ENCODE results near the gene RAB40AL.
"Not testable (repeated sequence)": the region's sequence is repeated elsewhere in the genome, so short reads cannot be mapped to it uniquely, and the experiment has no call there.

Gene RAB40AL, protein sequence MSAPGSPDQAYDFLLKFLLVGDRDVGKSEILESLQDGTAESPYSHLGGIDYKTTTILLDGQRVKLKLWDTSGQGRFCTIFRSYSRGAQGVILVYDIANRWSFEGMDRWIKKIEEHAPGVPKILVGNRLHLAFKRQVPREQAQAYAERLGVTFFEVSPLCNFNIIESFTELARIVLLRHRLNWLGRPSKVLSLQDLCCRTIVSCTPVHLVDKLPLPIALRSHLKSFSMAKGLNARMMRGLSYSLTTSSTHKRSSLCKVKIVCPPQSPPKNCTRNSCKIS

DNA sequence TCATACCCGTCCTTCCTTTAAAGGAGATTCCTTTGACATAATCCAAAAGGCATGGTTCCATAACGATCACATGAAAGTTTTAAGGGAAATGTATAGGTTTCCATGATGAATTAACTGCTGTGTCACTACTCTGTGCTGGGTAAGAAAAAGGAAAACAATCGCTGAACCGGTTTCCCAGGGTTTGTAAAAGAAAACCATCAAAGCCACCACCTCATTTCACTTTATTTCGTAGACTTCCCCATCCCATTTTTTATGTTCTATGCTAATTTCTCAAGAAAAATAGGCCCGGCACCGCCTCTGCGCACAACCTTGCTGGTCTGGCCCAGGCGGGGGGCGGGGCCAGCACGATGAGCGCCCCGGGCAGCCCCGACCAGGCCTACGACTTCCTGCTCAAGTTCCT is at the start of gene RAB40AL:
RAB40AL (plus strand) TSS at position 301 of the 400 bp plus-strand sequence; CDS start at position 348, 47 bp downstream.
- DNase-seq, result not testable (repeated sequence)

DNA sequence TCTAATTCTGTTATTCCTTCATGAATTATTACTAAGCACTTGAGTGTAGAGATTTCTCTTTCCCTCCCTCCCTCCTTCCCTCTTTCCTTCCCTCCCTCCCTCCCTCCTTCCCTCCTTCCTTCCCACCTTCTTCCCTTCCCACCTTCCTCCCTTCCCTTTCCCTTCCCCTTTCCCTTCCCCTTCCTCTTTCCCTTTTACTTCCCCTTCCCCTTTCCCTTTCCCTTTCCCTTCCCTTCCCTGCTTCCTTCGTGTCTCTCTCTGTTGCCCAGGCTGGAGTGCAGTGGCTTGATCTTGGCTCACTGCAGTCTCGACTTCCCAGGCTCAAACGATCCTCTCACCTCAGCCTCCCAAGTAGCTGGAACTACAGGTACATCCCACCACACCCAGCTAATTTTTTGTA is 49.4 kb upstream of the RAB40AL start:
- no peak for DNase-seq

DNA sequence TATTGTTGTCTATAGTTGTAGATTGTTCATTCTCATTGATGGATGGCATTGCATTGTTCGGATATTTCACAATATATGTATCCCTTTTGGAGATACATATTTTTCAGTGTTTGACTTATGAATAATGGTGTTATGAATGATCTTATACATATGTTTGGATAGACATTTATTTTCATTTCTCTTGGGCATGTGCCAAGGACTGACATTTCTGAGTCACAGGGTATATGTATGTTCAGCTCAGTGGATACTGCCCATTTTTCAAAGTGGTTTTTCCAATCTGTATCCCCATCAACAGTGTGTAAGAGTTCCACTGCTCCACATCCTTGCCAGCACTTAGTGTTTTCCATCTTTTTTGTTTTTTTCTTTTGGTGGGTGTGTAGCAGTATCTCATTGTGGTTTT is 45.0 kb upstream of the RAB40AL start:
- no peak for DNase-seq

DNA sequence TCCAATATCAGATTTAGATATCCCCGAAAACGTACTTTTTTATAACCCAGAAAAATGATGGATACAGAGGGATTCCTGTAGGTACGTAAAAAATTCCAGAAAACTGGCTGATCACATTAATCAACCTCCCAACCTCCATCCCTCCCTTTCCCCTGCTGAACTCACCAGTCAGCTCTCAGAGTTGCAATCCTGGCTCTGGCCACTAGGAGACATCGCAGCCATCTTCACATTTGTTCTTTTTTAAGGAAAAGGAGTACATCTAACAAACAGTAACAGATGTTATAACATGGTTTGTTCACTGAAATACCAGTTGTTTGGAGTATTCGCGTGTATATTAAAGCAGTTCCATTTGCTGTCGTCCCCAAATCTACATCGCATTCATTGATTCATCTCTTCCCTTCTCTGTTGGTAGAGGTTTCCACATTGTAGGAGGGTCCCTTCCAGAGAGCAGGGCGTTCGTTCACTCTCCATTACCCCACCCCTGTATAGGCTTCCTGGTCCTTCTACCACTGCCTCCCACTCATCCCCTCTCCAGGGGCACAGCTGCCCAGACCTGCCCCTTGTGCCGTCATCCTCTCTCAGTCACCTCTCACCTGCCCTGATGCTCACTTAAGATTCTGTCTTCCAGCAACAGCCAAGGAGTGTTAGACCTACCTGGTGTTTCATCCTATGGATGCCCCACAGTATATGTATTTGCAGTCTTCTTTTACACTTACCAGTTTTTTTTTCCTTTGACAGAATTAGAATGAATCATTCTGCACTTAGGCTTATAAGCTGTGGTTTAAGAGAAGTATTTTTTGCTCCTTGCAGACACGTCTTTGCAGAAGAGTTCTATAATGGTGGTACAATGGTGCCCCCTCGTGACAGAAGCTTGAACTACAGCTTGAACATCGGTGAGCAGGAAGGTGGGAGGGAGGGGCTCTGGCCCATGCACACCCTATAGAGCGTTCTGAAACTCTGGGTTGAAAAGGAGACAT is 36.8 kb upstream of the RAB40AL start:
- DNase-seq, result peak; percentile 81

DNA sequence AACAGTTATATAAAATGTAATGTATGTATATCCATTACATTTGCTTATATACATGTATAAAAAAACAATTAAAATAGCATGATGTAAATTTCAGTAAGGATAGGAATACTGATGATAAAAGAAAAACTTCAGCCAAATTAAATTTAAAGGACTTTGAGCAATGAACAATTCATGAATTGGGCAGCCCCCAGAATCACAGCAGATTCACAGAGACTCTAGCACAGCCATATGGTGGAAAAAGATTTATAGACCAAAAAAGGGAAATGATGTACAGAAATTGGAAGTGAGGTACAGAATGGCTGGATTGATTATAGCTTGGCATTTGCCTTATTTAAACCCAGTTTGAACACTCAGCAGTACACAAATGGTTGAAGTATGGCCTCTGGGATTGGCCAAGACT is 34.7 kb upstream of the RAB40AL start:
- no peak for DNase-seq

DNA sequence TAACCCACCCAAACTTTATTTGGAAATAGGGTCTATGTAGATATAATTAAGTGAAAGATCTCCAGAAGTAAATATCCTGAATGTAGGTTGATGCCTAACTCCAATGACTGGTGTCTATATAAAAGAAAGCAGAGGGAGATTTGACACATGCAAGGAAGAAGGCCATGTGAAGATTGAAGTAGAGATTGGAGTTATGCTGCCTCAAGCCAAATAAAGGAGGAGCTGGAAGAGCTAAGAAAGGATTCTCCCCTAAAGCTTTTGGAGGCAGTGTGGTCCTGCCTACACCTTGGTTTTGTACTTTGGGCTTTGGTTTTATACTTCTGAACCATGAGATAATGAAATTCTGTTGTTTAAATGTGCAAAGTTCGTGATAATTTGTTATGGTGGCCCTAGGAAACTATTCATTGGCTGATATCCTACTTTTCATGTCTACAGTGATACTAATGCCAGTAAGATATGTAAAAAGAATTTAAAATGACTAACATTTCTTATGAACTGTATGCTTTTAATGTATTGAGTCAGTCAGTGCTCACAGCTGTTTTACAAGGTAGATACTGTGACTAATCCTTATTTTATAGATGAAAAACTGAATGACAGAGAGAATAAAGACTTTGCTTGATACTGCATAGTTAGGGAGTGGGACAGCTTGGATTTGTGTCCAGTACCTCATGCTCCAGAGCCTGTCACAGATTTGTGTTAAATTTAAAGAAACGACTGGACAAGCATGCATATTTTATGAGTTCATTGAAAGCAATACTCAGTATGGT is 5.9 kb upstream of the RAB40AL start:
- DNase-seq, result no peak

DNA sequence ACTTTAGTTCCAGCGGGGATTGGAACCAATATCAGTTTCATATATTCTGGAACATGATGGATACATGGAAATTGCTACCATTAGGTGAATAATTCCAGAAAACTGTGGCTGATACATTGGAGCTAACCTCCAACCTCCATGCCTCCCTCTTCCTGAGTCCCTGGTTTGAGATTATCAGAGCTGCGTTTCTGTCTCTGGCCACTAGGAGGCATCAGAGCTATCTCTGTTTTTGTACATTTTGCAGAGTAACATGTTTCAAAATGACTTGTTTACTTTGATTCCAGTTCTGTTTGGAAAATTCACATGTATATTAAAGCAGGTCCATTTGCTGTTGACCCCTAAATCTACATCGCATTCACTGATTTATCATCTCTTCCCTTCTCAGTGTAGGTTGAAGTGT is 2.4 kb upstream of the RAB40AL start:
- DNase-seq, result peak; percentile 57

DNA sequence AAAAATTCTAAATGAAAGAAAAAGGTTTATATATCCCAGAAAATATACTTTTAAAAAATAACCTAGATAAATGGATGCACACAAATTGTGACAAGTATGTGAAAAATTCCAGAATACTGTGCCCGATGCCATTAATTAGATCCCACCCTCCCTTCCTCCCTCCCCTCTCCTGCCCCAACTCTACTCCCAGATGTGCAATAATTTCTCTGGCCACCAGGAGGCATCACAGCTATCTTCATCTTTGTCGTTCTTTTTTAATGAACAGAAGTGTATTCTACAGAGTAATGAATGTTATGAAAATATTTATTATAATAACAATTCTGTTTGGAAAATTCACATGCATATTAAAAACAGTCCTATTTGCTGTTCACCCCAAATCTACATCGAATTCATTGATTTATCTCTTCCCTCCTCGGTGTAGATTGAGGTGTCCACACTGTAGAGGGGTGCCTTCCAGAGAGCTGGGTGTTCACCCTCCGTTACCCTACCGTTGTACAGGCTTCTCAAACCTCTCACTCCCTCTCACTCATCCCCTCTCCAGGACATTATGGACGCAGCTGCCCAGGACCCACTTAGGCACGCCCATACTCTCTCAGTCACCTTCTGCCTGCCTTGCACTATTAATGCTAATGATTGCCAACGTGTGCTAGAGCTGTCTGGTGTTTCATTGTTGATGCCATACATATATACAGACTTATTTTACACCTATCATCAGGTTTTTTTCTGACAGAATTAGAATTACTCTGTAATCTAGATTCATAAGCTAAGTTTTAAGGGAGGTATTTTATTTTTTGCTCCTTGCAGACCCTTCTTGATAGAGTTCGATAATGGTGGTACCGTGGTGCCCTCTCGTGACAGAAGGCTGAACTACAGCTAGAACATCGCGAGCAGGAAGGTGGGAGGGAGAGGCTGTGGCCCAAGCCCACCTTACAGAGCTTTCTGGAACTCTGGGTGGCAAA is 14.1 kb downstream of the RAB40AL start:
- DNase-seq, result peak; percentile 73

DNA sequence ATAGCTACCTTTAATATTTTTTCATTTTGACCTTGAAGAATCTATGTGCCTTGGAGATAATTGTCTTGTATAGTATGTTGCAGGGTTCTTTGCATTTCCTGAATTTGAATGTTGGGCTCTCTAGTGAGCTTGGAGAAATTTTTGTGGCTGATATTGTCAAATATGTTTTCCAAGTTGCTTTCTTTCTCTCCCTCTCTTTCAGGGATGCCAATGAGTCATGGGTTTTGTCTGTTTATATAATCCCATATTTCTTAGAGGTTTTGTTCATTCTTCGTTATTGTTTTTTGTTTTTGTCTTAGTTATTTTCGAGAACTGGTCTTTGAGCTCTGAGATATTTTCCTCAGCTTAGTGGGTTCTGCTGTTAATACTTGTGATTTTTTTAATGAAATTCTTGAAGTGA is 20.7 kb downstream of the RAB40AL start:
- DNase-seq, result no peak

DNA sequence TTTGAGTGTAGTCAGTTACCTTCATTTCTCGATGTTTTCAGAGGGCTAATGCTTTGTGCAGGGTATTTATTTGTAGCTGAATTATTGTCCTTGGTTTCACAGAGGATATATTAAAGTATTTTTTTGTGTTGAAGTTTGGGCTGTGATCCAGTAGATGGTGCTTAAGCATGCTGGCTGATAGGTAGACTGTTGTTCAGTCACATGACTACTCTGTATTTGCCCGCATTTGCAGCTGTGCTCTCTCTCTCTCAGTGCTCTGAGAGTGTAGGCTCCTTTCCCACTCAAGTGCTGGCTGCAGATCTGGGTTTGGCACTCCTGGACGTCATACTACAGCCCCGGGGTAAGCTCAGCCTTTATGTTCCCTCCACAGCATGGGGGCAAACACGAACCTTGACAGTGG is 21.7 kb downstream of the RAB40AL start:
- DNase-seq, result peak; percentile 10

DNA sequence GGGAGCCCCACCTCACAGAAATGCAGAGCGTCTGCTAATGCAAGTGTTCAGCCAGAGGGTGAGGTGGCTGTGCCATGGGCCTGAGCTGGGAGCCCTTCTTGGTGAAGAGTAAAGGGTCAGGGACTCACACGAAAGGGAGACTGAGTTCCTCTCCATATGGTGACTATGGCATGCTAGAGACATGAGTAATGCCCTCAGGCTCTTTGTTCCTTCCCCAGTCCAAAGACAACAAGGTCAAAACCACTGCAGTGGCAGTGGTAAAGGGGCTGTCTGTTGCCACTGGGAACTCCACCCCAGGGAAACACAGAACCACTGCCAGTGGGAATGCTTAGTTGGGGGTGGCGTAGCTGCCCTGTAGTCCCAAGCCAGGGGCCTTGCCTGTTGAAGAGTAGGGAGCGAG is 22.4 kb downstream of the RAB40AL start:
- DNase-seq, result no peak

DNA sequence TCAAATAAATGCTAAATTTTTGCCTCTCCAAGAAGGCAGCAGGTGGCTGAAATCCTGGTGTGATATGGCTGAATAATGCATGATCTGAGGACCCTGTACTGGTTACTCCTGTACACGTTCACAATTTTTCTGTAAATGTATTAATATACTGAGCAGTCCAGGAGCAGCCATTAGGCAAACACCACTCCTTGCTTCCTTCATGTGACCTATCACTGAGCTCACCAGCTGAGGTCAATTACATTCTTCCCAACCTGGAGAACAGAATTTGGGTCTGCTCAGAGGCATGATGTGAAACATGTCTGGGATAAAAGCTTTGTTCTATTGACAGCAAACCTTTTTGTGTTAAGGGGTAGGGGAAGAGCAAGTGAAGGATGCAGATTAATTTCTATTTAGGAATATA is 26.9 kb downstream of the RAB40AL start:
- no peak for DNase-seq

DNA sequence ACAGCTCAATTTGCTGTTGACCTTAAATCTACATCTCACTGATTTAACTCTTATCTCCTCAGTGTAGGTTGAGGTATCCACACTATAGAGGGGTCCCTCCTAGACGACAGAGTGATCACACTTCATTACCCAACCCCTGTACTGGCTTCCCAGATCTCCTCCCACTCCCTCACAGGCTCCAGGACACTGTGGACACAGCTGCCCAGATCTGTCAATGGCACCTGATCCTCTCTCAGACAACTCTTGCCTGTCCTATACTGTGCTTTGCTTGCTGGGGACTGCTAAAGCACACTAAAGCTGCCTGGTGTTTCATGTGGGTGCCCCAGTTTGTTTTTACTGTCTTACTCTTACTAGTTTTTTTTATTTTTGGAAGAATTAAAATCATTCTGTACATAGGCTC is 27.9 kb downstream of the RAB40AL start:
- DNase-seq, result no peak

DNA sequence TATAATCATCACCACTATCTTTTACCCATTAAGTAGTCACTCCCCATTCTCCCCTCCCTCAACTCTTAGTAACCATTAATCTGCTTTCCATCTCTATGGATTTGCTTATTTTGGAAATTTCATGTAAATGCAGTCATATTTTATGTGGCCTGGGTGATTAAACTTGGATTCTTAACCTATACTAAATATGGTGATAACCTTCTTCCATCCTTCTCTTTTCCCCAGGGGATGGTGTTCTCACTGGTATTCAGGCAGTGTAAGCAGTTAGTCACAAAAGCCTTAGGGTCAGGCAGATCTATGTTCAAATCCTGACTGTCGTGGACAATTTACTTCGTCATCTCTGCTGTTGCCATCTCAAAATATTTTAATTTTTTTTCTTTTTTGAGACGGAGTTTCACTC is 29.6 kb downstream of the RAB40AL start:
- DNase-seq, result no peak

DNA sequence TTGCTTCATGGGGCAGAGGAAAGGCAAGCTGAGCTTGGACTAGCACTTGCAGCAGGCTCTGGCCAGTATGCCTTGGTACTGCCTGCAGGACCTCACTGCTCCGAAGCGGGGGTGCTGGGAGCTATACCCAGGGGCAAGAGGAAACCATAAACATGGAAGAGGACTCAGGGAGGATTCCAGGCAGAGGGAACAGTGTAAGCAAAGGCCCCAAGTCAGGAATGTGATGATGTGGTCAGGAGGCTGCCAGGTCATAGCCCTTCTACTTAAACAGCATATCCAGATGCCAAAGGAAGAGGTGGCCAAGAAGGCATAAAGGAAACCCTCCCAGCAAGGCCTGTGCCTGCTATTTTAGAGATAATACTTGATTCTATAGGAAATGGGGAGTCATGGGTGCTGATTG is 31.1 kb downstream of the RAB40AL start:
- no peak for DNase-seq

DNA sequence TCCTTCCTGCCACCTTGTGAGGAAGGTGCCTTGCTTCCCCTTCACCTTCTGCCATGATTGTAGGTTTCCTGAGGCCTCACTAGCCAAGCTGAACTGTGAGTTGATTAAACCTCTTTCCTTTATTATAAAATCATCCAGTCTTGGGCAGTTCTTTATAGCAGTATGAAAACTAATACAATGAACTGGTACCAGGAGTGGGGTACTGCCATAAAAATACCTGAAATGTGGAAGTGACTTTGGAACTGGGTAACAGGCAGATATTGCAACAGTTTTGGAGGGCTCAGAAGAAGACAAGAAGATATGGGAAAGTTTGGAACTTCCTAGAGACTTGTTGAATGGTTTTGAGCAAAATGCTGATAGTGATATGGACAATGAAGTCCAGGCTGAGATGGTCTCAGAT is 34.5 kb downstream of the RAB40AL start:
- DNase-seq, result not testable (repeated sequence)

DNA sequence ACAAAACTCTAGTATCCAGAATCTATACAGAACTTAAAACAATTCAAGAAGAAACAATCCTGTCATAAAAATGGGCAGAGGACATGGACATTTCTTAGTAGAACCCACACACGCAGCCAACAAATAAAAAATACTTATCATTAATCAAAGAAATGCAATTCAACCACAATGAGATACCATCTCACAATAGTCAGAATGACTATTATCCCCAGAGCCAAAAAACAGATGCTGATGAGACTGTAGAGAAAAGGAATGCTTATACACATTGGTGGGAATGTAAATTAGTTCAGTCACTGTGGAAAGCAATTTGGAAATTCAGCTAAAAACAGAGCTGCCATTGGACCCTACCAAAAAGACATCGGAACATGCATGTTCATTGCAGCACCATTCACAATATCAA is 37.9 kb downstream of the RAB40AL start:
- no peak for DNase-seq

DNA sequence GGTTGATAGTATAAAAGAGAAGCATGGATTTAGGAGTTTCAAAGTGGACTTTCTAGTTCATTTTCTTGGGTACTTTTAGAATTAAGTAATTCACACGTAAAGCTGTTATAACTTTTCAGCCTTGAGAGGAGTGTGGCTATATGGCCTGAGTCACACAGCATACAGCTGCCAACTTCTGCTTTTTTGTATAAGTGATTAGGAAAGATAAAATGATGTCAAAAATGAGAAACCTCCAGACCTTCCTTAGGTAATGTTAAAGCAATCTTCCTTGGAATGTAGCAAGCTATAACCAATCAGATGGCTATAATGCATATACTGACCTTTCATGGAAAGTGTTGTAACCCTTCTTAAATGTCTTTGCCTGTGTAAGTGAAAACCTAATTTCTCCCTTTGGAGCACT is 39.2 kb downstream of the RAB40AL start:
- DNase-seq, result peak; percentile 69

DNA sequence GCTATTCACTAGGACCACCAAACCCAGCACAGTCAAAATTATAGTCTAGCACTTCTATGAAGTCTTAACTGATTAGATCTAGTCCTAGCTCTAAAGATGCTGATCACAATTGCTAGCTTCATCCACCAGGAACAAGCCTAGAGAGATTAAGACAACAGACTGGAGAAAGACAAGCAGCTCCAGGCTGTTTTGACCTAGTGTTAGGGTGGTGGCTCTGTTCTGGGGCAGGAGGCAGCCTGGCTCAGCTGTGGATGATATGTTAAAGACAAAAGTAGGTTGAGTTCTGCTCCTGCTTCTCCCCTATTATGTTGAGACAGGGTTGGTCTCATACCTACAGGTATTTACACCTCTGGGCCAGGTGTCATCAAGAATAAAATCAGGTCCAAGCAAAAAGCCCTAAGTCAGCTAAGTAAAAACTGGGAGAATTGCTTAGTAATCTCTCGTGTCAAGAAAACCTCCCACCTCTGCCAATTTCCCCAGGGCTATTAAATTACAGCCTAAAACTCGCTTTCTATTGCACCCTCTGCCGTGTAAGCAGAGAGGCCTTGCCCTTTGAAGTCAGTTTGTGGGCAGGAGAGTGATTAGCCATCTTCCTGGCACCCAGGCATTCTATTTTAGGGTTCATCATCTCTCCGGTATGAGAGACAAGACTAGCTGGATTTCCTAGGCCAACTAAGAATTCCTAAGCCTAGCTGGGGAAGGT is 39.9 kb downstream of the RAB40AL start:
- no peak for DNase-seq

DNA sequence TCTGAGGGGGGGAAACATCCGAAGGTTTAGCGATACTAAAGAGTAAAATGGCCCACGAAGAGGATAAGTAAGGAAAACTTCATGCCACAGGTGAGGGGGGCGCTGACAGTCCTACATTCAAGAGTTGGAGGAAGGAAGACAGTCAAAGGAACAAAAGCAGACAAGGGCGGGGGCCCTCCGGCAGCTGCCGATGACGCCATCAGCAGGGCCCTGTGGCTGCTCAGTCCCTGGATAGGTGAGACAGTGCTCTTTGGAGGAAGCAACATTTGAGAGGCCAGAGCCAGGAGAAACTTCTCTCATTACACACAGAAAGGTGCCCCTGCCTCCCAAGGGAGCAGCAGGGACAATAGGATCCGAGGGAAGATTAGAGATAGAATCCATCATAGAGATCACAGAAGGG is 41.5 kb downstream of the RAB40AL start:
- DNase-seq, result no peak

DNA sequence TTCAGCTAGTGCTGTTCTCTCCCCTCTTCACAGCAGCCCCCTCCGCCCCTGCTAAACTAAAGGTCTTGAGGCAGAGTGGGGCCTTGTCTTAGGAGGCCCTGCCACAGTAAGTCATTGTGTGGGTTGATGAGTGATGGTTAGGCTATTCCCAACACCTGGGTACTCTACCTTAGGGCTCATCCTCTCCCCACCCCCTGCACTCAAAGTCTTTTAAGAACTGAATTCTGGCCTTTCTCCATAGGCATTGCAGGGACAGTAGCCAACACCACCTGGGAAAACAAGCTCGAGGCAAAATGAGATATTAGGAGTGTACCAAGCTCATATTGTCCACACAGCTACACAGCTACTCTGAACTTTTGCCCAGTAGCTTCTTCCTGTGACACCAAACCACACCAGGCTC is 42.5 kb downstream of the RAB40AL start:
- DNase-seq, result no peak

DNA sequence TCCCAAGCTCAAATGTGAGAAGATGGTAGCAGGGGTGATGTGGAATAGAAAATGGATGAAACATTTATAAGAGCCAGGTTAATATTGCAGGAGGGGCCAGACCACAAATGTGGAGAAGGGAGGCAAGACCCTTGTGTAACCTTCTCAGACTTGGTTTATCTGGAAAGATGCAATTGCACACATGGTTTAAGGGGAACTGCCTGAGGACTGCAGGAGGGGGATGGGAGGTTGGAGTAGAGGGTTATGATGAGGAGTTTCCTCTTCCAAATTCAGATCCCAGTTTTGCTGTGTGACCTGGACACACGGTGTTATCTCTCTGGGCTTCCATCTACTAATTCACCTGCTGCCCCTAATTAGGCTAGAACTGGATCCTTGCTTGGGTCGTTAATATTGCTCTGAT is 46.1 kb downstream of the RAB40AL start:
- no peak for DNase-seq
